ENCODE measurements around the gene SHC3.
A peak's percentile ranks its signal among the peaks of the same experiment; 100 is the strongest.

Gene SHC3

DNA sequence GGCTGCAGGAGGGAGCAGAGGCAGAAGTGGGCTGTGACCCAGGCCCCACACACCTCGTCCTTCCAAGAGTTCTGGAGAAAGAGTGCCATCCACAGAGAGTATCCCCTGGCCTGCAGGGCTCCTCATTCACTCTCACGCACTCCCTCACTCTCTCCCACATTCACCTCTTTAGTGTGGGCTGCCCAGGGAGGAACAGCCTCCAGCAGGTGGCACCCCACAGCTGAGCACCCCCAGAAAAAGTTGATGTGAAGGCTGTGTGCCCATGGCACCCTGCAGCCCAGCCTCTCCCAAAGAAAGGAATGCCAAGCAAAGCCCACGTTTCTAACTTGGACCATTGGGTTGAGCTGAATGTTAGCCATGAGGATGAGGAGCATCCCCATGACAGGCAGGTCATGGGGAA lies 4.5 kb upstream of the SHC3 start:
- no peak for DNase-seq

DNA sequence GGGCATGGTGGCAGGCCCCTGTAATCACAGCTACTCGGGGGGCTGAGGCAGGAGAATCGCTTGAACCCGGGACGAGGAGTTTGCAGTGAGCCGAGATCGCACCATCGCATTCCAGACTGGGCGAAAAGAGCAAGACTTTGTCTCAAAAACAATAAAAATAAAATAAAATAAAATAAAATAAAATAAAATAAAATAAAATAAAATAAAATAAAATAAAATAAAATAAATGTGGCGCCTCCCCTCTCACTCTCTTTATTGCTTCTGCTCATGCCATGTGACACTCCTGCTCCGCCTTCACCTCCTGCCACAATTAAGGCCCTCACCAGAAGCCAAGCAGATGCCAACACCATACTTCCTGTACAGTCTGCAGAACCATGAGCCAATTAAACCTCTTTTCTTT lies 3.8 kb upstream of the SHC3 start:
- no peak for DNase-seq

DNA sequence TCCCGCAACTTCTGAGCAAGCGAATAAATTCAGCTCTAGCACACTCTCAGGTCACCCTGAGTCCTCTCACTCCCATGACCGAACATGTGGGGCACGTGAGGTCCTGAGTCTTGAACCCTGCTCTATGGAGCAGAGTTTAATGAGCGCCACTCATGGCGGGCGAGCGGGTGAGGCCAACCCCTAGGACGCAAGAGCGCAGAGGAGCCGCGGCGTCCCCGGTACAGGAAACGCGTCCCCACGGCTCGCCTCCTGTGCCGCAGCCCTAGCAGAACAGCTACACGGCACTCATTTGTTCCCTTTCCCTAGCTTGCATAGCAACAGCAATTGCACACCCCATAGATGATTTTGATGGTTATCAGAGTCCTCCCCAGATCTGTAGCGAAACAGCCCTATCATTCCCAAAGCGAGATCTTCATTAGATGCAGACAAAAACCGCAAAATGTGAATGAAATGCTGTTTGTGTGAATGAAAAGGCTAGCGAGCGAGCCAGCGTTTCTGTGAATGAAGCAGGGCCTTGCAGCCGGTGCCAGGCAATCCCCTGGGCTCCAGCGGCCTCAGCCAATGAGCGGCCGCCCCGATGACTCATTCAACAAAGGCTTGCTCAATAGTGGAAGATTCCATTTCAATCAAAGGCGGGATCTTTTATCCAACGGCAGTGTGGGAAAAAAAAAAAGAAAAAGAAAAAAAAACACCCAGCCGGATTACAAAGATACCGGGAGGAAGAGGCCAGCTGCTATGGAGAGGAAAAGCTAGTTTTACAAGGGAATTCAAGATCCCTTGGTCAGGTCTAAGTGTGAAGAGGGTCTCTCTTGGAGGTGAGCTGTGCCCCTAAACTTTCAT lies 1.5 kb upstream of the SHC3 start:
- peak; percentile 94 for DNase-seq

DNA sequence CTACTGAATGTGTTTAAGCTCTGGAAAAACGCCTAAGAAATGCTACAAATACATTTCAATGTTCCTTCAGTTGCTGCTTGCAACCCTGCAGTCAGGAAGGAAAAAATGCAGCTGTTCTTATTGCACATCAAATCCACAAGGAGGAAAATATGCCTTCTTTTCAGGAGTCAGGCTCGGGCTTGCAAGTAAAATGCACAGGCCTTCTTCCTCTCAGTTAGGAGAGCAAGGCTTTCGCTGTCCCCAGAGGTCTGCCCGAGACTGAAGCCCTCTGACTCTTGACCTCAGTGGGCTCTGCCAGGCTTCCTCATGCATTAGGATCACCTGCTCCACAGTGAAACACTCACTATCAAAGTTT lies 899 bp upstream of the SHC3 start:
- no peak for DNase-seq

DNA sequence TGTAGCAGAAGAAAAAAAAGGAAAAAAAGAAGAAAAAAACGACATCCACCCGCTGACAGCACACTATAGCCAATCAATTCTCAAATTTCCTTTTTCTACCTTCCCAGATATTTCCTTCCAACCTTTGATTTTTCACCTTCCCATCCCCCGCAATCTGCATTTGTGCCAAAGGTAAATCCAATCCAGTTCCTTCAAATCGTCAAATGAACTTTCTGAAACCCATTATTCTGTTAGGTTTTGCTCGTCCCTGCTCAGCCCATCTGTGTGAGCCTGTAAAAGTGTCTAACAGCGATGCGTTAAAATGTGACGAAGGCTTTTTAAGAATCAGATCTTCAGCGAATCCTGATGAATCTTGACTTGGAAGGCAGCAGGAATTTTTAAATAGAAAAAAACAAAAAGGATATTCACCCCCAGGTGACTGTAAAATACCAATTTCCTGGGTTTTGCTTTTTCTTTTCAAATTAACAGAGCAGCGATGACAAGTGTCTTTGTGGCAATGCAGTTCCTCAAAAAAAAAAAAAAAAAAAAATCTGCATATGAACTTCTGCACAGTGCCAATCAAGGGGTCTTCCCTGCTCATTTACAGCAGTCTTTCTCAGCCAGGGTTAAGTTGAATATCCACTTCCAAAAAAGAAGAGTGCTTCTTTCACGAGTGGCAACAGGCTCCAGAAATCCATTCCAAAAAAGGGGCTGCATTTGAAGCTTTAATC lies 367 bp upstream of the SHC3 start:
- no peak for DNase-seq

DNA sequence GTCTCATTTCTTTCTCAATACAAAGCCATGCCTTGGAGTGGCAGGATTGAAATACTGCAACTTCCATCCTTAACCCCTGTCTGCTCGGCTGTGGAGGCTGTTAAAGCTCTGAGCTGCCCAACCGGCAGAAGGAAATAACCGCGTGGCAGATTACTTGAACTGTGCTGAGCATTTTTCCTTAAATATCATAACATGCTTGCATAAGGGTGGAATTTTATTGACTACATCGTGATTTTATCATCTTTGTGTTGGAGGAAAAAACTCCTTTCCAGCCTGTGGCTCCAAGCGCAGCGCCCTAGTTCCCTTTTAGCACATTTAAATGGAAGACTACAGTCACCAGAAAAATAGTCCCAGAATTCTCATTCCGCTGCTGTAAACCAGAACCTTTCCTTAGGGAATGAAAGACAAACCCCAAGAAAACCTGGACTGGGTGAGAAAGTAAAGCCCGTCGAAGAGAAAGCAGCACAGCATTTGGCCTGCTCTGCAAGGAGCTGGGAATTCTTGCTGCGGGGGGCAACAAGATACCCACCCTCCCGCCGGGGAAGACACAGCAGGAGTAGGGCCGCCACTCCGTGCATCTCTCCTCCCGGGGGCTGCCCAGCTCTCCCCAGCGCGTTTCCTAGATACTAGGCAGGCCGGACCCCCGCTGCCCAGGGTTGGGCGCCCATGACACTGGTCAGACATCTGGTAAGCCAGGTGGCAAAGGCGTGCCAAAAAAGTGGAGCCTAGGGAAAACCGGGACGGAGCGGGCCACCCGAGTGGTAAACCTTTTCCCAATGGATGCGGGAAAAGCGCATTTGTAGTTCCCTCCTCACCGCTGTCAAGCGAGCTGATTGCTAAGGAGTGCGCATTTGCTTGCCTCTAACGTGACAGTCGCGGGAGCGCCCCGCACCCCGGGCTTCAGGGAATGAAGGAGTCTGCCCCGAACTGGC lies 1.3 kb downstream of the SHC3 start:
- DNase-seq, result no peak

DNA sequence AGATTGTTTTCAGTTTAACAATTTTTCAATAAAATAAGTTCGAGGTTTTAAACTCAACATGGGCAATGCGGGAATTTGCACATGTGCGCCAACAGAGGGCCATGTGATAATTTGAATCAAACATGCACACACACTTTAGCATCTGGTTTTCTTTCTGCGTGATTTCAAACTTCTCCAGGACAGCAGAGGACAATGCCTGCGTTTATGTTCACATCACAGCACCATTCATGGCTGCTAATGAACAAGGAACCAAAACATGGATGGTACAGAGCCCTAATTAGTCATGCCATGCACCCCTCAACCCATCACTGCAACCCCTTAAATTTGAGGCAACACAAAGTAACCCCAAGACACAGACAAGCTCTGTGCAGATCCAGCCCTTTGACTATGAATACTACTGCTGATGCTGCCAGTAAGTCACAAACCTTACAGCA lies 2.8 kb downstream of the SHC3 start:
- DNase-seq, result no peak

DNA sequence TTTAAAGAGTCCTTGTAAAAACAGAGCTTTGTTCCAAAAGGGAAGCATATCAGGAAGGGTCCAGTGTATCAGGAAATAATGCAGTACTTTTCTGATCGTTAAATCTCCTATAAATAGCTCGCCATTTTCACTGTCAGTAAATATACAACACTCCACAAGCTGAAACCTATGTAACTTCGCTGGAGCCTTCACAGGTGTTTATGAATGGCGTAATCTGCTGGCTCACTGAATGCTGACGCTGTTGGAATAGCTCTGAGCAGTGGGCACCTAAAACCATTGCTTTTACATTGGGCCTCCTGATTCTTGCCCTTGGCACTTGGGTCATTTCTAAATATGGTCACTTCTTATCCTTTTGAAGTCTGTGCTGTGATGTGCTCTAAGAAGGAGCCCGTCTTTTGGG lies 4.3 kb downstream of the SHC3 start:
- DNase-seq, result no peak

DNA sequence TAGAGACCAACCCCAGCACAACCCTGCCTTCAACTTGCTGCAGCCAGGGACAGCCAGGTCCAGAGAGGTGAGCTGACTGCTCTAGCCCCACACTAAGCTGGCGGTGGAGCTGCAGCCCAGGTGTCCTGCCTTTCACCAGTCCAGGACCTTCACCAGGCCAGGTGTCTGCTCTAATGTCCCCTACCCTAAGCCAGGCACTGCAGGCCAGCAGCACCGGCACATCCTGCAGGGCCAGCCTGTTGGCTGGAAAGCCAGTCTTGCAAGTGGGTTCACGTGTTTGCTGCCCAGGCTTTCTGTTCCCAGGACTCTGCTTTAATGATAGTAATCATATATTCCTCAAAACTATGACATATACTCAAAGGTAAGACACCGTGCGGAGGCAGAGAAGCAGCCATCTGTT lies 5.5 kb downstream of the SHC3 start:
- DNase-seq, result no peak

DNA sequence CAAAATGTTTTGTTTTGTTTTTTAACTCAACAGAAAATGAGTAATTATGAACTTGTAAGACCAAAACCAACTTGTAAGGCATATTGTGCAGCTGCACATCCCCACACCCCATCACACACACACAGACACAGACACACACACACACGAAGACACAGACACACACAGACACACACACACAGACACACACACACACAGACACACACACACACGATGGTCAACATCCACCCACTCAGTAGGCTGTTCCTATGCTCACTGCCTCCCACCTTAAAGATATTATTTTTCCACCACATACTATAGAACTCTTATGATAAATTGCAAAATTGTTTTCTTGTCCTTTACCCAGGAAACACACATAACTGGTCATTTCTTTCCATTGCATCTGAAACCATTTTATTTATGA lies 6.2 kb downstream of the SHC3 start:
- no peak for DNase-seq

DNA sequence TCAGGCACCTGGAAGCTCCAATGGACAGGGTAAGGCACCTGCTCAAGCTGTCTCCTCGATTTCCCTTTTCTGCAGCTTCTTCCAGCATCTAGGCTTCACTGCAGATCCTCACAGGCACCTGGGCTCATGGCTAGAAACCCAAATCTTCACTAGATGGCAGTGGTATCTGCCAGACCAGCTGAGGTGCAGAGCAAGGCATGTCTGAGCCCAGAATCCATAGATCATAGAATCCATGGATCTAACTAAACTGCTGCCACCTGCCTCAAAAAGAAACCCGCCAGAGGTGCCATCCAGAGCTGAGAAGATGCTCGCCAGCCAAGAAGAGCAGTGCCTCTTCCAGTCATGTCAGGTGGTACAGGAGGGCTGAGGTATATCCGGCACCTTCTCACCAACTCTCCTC lies 6.9 kb downstream of the SHC3 start:
- DNase-seq, result no peak

DNA sequence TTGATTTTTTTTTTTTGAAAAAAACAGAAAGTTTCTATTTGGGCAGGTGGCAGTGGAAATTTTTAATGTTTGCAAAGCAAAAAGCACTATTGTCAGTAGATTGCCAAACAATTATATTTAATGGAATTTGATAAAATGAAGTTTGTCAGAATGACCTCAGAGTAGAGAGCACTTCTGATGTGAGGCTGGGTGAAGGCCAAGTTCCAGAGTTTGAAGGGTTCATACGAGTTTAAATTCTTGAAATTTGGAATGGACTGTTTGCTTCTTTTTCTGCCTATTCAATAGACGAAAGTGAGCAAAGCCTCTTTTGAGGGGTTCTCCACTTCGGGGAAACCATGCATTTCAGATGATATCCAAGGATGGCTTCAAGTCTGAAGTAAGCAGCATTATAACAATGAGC lies 7.4 kb downstream of the SHC3 start:
- no peak for DNase-seq

DNA sequence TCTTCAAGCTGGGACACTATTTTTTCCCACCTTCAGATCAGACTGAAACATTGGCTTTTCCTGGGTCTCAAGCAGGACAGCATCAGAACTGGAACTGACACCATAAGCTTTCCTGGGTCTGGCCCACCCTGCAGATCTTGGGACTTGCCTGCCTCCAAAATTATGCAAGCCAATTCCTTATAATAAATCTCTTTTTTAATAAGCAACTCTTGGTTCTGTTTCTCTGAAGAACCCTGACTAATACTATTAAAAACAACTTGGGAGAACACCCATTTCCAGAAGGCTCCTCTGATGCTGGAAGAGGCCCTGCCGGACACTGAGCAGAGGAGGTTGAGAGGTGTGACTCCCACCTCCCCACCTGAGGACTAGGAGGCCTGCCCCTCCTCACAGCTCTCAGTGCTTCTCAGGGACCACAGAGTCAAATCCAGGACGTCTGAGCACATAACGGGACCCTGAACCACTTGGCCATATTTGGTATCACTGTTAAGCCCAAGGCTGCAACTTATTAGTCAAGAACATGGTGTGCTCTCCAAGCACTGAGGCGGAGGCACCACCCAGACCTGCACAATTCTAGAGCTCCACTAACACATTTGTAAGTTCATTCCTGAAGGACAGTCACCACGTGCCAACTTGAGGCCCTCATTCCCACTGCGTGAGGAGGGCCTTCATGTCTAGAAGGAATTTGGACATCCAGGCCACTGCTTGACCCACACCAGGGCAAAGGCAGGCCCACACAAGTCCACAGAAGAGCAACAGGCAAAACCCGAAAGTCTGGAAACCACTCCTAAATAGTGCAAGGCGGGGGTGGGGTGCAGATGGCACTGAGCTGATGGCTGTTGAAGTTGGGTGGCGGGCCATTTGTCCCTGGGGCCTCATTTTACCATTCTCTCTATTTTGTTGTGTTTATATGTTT lies 9.5 kb downstream of the SHC3 start:
- DNase-seq, result no peak

DNA sequence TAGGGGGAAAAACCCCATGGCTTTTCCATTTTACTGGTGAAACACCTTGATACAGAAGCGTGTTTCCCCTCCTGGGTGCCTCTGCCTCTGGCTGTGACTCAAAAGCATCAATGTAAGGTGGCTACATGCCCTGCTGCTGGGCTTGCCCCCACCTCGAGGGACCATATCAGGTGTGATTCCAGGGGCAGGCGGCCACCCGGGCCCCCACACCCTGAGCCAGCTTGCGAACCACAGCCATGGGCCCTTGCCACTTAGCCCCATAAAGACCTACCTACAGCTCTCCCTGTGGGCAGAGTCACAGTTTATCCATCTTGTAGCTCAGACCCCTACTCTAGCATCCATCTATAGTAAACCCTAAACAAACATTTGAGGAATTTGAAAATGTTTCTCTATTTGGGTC lies 10.8 kb downstream of the SHC3 start:
- no peak for DNase-seq

DNA sequence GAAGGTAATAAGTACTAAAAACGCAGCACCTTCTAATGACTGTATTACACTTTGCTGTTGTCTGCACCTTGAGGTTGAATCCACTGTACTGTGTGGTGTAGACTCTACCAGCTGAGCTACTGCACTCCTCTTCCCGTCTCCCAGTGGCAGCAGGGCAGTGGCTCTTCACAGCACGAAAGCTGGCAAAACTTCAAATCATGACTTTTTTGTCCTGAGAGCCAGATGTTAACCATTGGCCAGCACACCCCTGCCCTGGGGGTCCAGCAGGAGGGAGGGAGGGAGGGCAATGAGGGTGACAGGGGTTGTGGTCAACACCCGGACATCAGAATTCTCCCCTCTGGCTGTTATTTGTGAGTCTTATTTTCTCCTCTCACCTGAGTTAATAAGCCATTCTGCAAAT lies 11.8 kb downstream of the SHC3 start:
- DNase-seq, result no peak

DNA sequence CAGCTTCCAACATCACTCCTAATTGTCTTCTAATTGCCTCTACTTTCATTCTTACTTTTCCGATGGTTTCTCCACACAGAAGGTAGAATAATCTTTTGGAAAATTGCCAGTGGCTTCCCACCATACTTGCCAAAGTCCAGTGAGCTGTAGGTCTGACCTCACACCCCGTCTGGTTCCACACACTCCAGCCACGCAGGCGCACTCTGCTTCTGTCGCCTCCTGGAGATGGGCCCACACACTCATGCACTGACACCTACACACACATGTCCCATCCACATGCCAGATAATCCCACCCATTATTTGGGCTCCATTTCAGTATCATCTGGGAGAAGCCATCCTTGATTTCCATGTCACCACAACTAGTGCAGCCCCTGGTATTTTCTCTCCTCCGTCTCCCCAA lies 12.7 kb downstream of the SHC3 start:
- no peak for DNase-seq

DNA sequence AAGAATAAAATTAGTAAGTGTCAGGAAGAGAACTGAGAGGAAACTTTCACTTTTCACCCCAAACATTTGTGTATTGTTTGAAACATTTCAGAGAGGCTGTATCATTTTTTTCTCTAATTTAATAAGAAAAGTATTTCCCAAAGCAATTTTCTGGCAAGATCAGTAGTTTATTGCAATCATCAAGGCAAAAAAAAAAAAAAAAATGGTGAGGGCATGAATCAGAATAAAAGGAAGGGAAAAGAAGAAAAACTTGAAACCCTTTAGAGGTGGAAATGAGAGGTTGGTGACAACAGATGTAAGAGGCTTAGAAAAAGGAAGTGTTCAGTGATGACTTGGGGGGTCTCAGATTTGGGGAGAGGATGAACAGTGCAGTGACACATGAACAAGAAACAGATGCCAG lies 13.3 kb downstream of the SHC3 start:
- DNase-seq, result no peak

DNA sequence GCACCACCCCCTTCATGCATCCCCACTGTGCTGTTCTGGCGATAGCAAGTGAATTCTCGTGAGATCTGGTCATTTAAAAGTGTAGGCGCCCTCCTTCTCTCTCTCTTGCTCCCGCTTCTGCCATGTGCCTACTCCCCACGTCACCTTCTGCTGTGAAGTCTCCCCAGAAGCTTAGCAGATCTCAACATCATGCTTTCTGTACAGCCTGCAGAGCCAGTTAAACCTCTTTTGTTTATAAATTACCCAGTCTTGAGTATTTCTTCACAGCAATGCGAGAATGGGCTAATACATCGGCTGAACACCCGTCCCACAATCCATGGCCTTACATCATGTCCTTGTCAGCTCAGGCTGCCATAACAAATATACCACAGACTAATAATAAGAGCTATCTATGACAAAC lies 17.4 kb downstream of the SHC3 start:
- no peak for DNase-seq

DNA sequence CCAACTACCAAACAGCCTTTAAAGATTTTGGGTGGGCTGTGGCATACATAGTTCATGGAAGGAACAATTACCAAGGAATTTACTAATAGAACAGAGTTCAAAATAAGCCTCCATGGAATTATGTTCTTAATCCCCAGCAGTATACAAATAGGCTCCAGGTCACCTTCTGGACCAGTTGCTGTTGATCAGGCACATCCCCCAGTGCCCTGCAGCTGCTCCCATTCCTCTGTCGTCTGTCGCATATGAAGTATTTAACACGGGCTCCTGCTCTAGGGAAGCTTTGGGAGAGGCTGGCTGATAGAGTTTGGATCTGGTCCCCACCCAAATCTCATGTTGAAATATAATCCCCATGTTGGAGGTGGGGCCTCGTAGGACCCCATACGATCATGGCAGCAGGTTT lies 17.8 kb downstream of the SHC3 start:
- DNase-seq, result no peak

DNA sequence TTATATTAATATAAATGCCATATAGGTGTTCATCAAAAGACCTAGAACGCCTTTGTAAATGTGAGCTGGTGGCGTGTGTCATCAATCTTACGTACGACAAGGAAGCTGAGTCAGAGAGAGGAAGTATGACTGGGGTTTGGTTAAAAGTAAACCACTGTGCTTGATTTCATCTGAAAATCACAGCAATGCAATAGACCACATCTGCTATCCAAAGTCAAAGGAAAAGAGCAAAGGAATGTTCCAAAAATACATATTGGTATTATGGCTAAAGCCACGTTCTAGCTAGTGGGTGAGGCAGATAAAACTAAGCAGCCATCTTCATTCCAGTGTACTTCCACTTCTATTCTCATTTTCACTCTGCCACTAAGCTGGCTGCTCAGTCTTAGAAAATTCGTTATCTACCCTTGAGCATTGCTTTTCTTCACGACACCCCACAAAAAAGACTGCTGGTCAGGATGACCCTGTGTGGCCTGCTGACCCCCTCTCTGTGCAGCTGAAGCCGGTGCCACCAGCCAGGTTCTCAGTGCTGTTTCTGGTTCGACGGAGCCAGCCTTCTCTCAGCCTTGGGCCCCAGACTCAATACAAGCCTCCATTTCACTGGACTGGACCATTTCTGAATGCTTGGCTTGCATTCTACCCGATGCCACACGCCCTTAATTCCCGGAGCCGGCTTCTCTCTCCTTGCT lies 23.8 kb downstream of the SHC3 start:
- no peak for DNase-seq

DNA sequence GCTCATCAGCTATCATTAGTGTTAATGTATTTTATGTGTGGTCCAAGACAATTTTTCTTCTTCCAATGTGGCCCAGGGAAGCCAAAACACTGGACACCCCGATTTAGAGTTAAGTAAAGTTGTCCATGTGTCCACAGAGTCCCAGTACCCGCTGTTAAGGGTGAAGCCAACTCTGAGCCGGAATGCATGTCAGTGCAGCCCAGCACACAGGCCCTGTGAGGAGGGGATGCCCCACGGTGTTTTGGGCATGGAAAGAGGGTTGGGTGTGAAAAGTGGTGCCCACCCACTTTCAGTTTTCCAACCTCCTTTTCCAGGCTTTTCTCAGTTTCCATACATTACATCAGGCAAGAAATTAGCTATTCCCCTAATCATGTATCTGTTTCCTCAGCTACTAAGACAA lies 24.4 kb downstream of the SHC3 start:
- no peak for DNase-seq
